Gastrocnemius medialis (tissue), 4 donors: Measurements from ENCODE around the gene NACC1. TPM values are rescaled to one million over a fixed set of nuclear protein-coding genes. Genes with fewer than 3 reads are reported as not detected.

Source experiments
- ATAC-seq, 2 donors: fragments of 150-250 bp; one replicate each; pipeline ENCODE4 v1.9.1; 2016
- DNase-seq, 2 donors: peaks; one replicate each; pipeline ENCODE4 v3.0.0-alpha.2; 2019
- H3K27ac ChIP-seq, 4 donors: fragments of 200-600 bp; sonication (generic); 1 replicate in 1 of 4; 2 replicates in 3 of 4; pipeline ENCODE4 v1.5.1; 2016 to 2018; ENCODE audit warnings: mild to moderate bottlenecking in 2 of 4, moderate library complexity in 1 of 4
- H3K27me3 ChIP-seq, 3 donors: fragments of 200-600 bp; sonication (generic) in 2 of 3; 1 replicate in 1 of 3; 2 replicates in 2 of 3; pipeline versions ENCODE4 v1.5.1 to v1.6.0; 2016 to 2019; ENCODE audit warnings: mild to moderate bottlenecking in 1 of 3, moderate library complexity in 1 of 3
- H3K36me3 ChIP-seq, 2 donors: fragments of 200-600 bp; sonication (generic) in 1 of 2; one replicate each; pipeline ENCODE4 v1.5.1; 2017 to 2018
- H3K4me1 ChIP-seq, 2 donors: fragments of 200-600 bp; sonication (generic) in 1 of 2; one replicate each; pipeline ENCODE4 v1.5.1; 2016 to 2017; ENCODE audit warnings: mild to moderate bottlenecking in 2 of 2
- H3K4me3 ChIP-seq, 4 donors: fragments of 200-600 bp; sonication (generic) in 3 of 4; 1 replicate in 1 of 4; 2 replicates in 3 of 4; pipeline ENCODE4 v1.5.1; 2016 to 2019; ENCODE audit warnings: mild to moderate bottlenecking in 2 of 4
- H3K9me3 ChIP-seq, 3 donors: fragments of 200-600 bp; sonication (generic) in 2 of 3; 1 replicate in 1 of 3; 2 replicates in 2 of 3; pipeline ENCODE4 v1.5.1; 2016 to 2019
- CTCF ChIP-seq, 5 experiments: fragments of 450-650 bp in 3 of 5; fragments of 200-600 bp in 2 of 5; sonication (generic) in 2 of 5; IDR thresholded peaks in 4 of 5; conservative IDR thresholded peaks in 1 of 5; 1 replicate in 4 of 5; 2 replicates in 1 of 5; pipeline ENCODE4 v1.5.1; 2016 to 2019; ENCODE audit warnings: antibody characterized with exemption in 5 of 5, mild to moderate bottlenecking in 3 of 5, moderate library complexity in 3 of 5
- POLR2A ChIP-seq, 2 donors: fragments of 450-650 bp; IDR thresholded peaks; one replicate each; pipeline ENCODE4 v1.6.1; 2017; ENCODE audit warnings: antibody characterized with exemption in 2 of 2, mild to moderate bottlenecking in 2 of 2, moderate library complexity in 2 of 2
- in situ Hi-C, 4 donors: fragments of 200-750 bp; cut with MboI; loops; one replicate each; pipeline versions ENCODE4 v1.15.0 to v1.8.0; 2017; ENCODE audit warnings: low sequenced_read_pairs in 4 of 4
- intact Hi-C: fragments of 100-400 bp; cut with DNase I; formaldehyde crosslinking; loops from one replicate; pipeline ENCODE4 v1.15.1; 2023; ENCODE audit warnings: low total_unique reads
- total RNA-seq, 4 donors: library from RNA; depleted of rRNA; stranded (reverse); fragments of >200 nt; gene quantifications; one replicate each; pipeline versions ENCODE4 v1.1.0 to v1.2.3, GENCODE V29; 2016

Gene NACC1
- total RNA-seq, 4 donors from 2014 or later, result 36.3 to 81.3 (median 49.4) TPM

- ATAC-seq, result no peak
- H3K27me3 ChIP-seq, result no peaks in the 10 kb centered on the region
These were observed 2.8 kb downstream of the NACC1 start for GRCh38 chr19:13120817-13121216.

GRCh38 chr19:13121551-13122274, 3.6 kb downstream of the NACC1 start:
- H3K27me3 ChIP-seq, result no peaks in the 10 kb centered on the region
- H3K4me1 ChIP-seq, result peaks cover 19 to 20% of the 10 kb centered on the region in 2 donors
- in situ Hi-C loops (loop anchor here in 1 of 4 donors (25.0 kb wide), 1 partner anchor 141 kb away; no protein-coding TSS in a partner anchor), intact Hi-C loops (no loop called here)
- no peak for DNase-seq
- no peak for TF ChIP-seq POLR2A (IDR thresholded peaks at IDR 0.05)
- no peak for TF ChIP-seq CTCF (IDR thresholded peaks at IDR 0.05 in 4 of 5, conservative IDR thresholded peaks at IDR 0.05 in 1 of 5)
- H3K36me3 ChIP-seq, result no peaks in the 10 kb centered on the region
- H3K27ac ChIP-seq, result peak overlapping the region in 2 of 4 donors; percentile 29 to 45
- no peak for ATAC-seq
- H3K4me3 ChIP-seq, result no peak overlapping the region
- no peaks in the 10 kb centered on the region for H3K9me3 ChIP-seq

More at GRCh38 chr19:13120817-13121216, 2.8 kb downstream of the NACC1 start:
- TF ChIP-seq CTCF (IDR thresholded peaks at IDR 0.05 in 4 of 5, conservative IDR thresholded peaks at IDR 0.05 in 1 of 5) (no peak), POLR2A (IDR thresholded peaks at IDR 0.05) (no peak)
- Histone ChIP-seq H3K4me3 (no peak overlapping the region), H3K9me3 (no peaks in the 10 kb centered on the region), H3K27ac (peak overlapping the region in 1 of 4 donors; percentile 75), H3K36me3 (no peaks in the 10 kb centered on the region), H3K4me1 (peaks cover 22 to 23% of the 10 kb centered on the region in 2 donors)
- intact Hi-C loops, result no loop called here
- no peak for DNase-seq
- in situ Hi-C loops, result loop anchor here in 1 of 4 donors (25.0 kb wide), 1 partner anchor 141 kb away; no protein-coding TSS in a partner anchor

GRCh38 chr19:13122275-13122878, 4.3 kb downstream of the NACC1 start:
- H3K36me3 ChIP-seq, result no peaks in the 10 kb centered on the region
- no peaks in the 10 kb centered on the region for H3K9me3 ChIP-seq
- H3K4me1 ChIP-seq, result peaks cover 18% of the 10 kb centered on the region in 2 donors
- DNase-seq, result no peak
- ATAC-seq, result no peak
- TF ChIP-seq POLR2A (IDR thresholded peaks at IDR 0.05) (no peak), CTCF (IDR thresholded peaks at IDR 0.05 in 4 of 5, conservative IDR thresholded peaks at IDR 0.05 in 1 of 5) (no peak)
- no peak overlapping the region for H3K27ac ChIP-seq
- H3K27me3 ChIP-seq, result no peaks in the 10 kb centered on the region
- H3K4me3 ChIP-seq, result no peak overlapping the region
- intact Hi-C loops (no loop called here), in situ Hi-C loops (loop anchor here in 1 of 4 donors (25.0 kb wide), 1 partner anchor 140 kb away; no protein-coding TSS in a partner anchor)

- no peak for ATAC-seq
- Histone ChIP-seq H3K36me3 (no peaks in the 10 kb centered on the region), H3K27ac (no peak overlapping the region), H3K27me3 (no peaks in the 10 kb centered on the region), H3K9me3 (no peaks in the 10 kb centered on the region), H3K4me3 (no peak overlapping the region), H3K4me1 (peaks cover 14 to 19% of the 10 kb centered on the region in 2 donors)
- TF ChIP-seq CTCF (IDR thresholded peaks at IDR 0.05 in 4 of 5, conservative IDR thresholded peaks at IDR 0.05 in 1 of 5) (no peak), POLR2A (IDR thresholded peaks at IDR 0.05) (no peak)
- no peak for DNase-seq
- in situ Hi-C loops (loop anchor here in 1 of 4 donors (25.0 kb wide), 1 partner anchor 139 kb away; no protein-coding TSS in a partner anchor), intact Hi-C loops (no loop called here)
These were observed 5.2 kb downstream of the NACC1 start for GRCh38 chr19:13122980-13123957.
